M059J (cell line): Measurements from ENCODE around the gene GLDC. TPM values are rescaled to one million over a fixed set of nuclear protein-coding genes. Genes with fewer than 3 reads are reported as not detected.
"Not testable (repeated sequence)": the region's sequence is repeated elsewhere in the genome, so short reads cannot be mapped to it uniquely, and the experiment has no call there.

Experiments
- DNase-seq: peaks from one replicate; pipeline ENCODE4 v3.0.0-alpha.2; 2012; ENCODE audit warnings: low read depth
- total RNA-seq: library from RNA; depleted of rRNA; stranded (reverse); fragments of >200 nt; shearing (Covaris generic); gene quantifications from 2 replicates; pipeline ENCODE4 v1.2.3, GENCODE V29; 2014

The GLDC gene
- total RNA-seq, 1 experiment from 2014 or later = 0.39 TPM

GRCh38 chr9:6566409-6567139 lies 79.0 kb downstream of the GLDC start:
- DNase-seq = peak; percentile 99

GRCh38 chr9:6565312-6565711 lies 80.2 kb downstream of the GLDC start:
- no peak for DNase-seq

GRCh38 chr9:6564868-6565267 lies 80.7 kb downstream of the GLDC start:
- no peak for DNase-seq

GRCh38 chr9:6564360-6564759 lies 81.2 kb downstream of the GLDC start:
- peak; percentile 51 for DNase-seq

- no peak for DNase-seq
Observed at GRCh38 chr9:6562871-6563430, 82.6 kb downstream of the GLDC start.

- no peak for DNase-seq
Observed at GRCh38 chr9:6562201-6562600, 83.3 kb downstream of the GLDC start.

GRCh38 chr9:6557883-6558616 lies 87.5 kb downstream of the GLDC start:
- DNase-seq = no peak

GRCh38 chr9:6553866-6554265 lies 91.7 kb downstream of the GLDC start:
- no peak for DNase-seq

GRCh38 chr9:6552498-6553121 lies 92.9 kb downstream of the GLDC start:
- peak; percentile 55 for DNase-seq

- DNase-seq = peak; percentile 83
Observed at GRCh38 chr9:6552033-6552432, 93.5 kb downstream of the GLDC start.

- peak; percentile 56 for DNase-seq
Observed at GRCh38 chr9:6551136-6551535, 94.4 kb downstream of the GLDC start.

GRCh38 chr9:6549106-6549800 lies 96.3 kb downstream of the GLDC start:
- DNase-seq = no peak

- DNase-seq = no peak
Observed at GRCh38 chr9:6545017-6545691, 100.4 kb downstream of the GLDC start.

GRCh38 chr9:6543204-6543603 lies 102.3 kb downstream of the GLDC start:
- DNase-seq = no peak

GRCh38 chr9:6542617-6543016 lies 102.9 kb downstream of the GLDC start:
- DNase-seq = not testable (repeated sequence)

- DNase-seq = peak; percentile 21
Observed at GRCh38 chr9:6538666-6539071, 106.9 kb downstream of the GLDC start.

- no peak for DNase-seq
Observed at GRCh38 chr9:6535594-6535993, 109.9 kb downstream of the GLDC start.

GRCh38 chr9:6525326-6526045 lies 120.0 kb downstream of the GLDC start:
- no peak for DNase-seq

- no peak for DNase-seq
Observed at GRCh38 chr9:6522263-6522662, 123.3 kb downstream of the GLDC start.

- DNase-seq = peak; percentile 49
Observed at GRCh38 chr9:6512085-6512657, 133.4 kb downstream of the GLDC start.
